Lower lobe of right lung (tissue), 2 donors: ENCODE results near the gene MRFAP1. TPM values are rescaled to one million over a fixed set of nuclear protein-coding genes. Genes with fewer than 3 reads are reported as not detected.
A peak's percentile ranks its signal among the peaks of the same experiment; 100 is the strongest.

Experiments used
- ATAC-seq, 2 donors: fragments of 200-7000 bp; cut with Tn5 transposase; one replicate each; pipeline ENCODE4 v1.9.1; 2020 to 2022; ENCODE audit warnings: mild to moderate bottlenecking in 2 of 2, moderate library complexity in 2 of 2
- DNase-seq: peaks from one replicate; pipeline ENCODE4 v3.0.0-alpha.2; 2020
- H3K27ac ChIP-seq: fragments of 200-600 bp; one replicate; pipeline ENCODE4 v1.8.0; 2022
- H3K27me3 ChIP-seq: fragments of 200-600 bp; one replicate; pipeline ENCODE4 v1.8.0; 2022; ENCODE audit warnings: low read depth
- H3K36me3 ChIP-seq: fragments of 200-600 bp; one replicate; pipeline ENCODE4 v1.8.0; 2022; ENCODE audit warnings: mild to moderate bottlenecking
- H3K4me1 ChIP-seq: fragments of 200-600 bp; one replicate; pipeline ENCODE4 v1.8.0; 2022
- H3K4me3 ChIP-seq: fragments of 200-600 bp; one replicate; pipeline ENCODE4 v1.8.0; 2022; ENCODE audit warnings: mild to moderate bottlenecking
- H3K9me3 ChIP-seq: fragments of 200-600 bp; one replicate; pipeline ENCODE4 v1.8.0; 2022
- CTCF ChIP-seq: fragments of 200-600 bp; IDR thresholded peaks from one replicate; pipeline ENCODE4 v1.8.0; 2022; ENCODE audit warnings: antibody characterized with exemption, mild to moderate bottlenecking
- intact Hi-C: fragments of 100-400 bp; cut with DNase I; formaldehyde crosslinking; loops from one replicate; pipeline ENCODE4 v1.11.0; 2022
- total RNA-seq: library from RNA; stranded (reverse); fragmentation: NEBNext Ultra II Directional; extraction: Animal tissue kit (Norgen Biotek cat#: 25700); gene quantifications from one replicate; pipeline ENCODE4 v1.2.1, GENCODE V29; 2021
- donor health status: DM: no; HTN: yes; CAD: no; lungs with severe emphysema.

The MRFAP1 gene
- total RNA-seq, 1 donor from 2014 or later: 211 TPM

GRCh38 chr4:6632125-6632524 lies 8.4 kb upstream of the MRFAP1 start:
- no peak for TF ChIP-seq CTCF
- Histone ChIP-seq H3K9me3 (no peaks in the 10 kb centered on the region), H3K27me3 (no peaks in the 10 kb centered on the region), H3K4me1 (no peaks in the 10 kb centered on the region), H3K27ac (no peak overlapping the region), H3K4me3 (no peak overlapping the region), H3K36me3 (no peaks in the 10 kb centered on the region)
- DNase-seq (no peak), ATAC-seq (no peak)
- intact Hi-C loops: no loop called here

DNA sequence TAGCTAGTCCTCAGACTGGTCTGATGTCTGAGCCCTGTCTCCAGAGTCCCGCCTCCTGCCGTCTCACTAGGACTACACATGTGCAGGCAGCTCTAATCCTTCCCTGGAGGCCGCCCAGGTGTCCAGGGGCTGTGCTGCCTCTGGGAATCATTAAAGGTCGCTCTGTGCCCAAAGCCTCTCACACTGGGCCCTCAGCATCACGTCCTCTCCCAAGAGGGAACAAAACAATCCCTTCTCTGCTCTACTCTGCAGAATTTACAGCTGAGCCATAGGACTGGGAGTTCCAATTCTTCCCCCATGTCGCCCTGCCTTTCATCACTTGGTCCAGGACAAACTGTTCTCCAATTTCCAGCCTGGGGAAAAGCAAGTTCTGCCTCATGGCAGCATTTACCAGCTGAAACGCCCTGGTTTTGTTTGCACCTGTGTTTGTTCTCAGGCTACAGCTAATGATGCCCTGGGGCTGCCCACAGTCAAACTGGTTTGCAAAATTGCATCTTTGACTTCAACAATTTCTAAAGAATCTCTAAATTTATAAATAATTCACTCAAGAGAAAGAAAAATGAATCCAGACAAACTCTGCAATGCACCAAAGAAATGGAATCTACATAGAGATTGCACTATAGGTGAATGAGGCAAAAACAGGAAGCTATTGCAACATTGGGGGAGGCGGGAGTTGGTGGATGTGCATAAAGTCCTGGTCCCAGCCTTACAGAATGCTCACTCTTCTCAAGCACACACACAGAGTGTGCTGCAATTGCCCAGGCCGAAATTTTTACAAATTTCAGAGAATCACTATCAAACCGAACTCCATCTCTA lies 7.2 kb upstream of the MRFAP1 start:
- Histone ChIP-seq H3K27me3 (no peaks in the 10 kb centered on the region), H3K36me3 (no peaks in the 10 kb centered on the region), H3K4me3 (no peak overlapping the region), H3K9me3 (no peaks in the 10 kb centered on the region), H3K4me1 (no peaks in the 10 kb centered on the region), H3K27ac (no peak overlapping the region)
- intact Hi-C loops: no loop called here
- TF ChIP-seq CTCF: no peak
- DNase-seq: no peak
- peak in 1 of 2 donors; percentile 54 for ATAC-seq

GRCh38 chr4:6634746-6635145 lies 5.7 kb upstream of the MRFAP1 start:
- H3K27me3 ChIP-seq: no peaks in the 10 kb centered on the region
- no peaks in the 10 kb centered on the region for H3K36me3 ChIP-seq
- intact Hi-C loops: no loop called here
- H3K27ac ChIP-seq: no peak overlapping the region
- TF ChIP-seq CTCF: no peak
- H3K9me3 ChIP-seq: no peaks in the 10 kb centered on the region
- H3K4me3 ChIP-seq: no peak overlapping the region
- no peak for ATAC-seq
- DNase-seq: no peak
- H3K4me1 ChIP-seq: no peaks in the 10 kb centered on the region

DNA sequence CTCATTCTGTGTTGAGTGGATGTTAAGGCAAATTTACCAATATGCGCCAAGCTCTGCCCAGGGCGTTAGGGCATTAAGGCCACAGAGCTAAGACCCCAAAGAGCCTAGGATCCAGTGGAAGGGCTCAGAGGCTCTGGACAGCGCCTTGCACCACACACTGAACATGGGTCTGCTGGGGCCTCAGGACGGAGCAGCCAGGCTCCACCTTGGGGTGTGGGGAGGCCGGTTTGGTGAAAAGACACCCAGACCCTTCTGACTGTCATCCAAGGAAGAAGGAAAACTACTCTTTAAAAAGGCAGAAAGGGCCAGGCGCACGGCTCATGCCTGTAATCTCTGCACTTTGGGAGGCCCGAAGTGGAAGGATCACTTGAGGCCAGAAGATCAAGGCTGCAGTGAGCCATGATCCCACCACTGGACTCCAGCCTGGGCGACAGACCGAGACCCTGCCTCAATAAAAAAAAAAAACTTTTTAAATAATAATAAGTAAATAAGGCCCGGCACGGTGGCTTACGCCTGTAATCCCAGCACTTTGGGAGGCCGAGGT lies 1.3 kb upstream of the MRFAP1 start:
- Histone ChIP-seq H3K9me3 (no peaks in the 10 kb centered on the region), H3K27ac (no peak overlapping the region), H3K4me1 (peaks cover 21% of the 10 kb centered on the region), H3K27me3 (no peaks in the 10 kb centered on the region), H3K4me3 (no peak overlapping the region), H3K36me3 (peaks cover 22% of the 10 kb centered on the region)
- ATAC-seq: no peak
- intact Hi-C loops: no loop called here
- TF ChIP-seq CTCF: no peak
- DNase-seq: no peak

DNA sequence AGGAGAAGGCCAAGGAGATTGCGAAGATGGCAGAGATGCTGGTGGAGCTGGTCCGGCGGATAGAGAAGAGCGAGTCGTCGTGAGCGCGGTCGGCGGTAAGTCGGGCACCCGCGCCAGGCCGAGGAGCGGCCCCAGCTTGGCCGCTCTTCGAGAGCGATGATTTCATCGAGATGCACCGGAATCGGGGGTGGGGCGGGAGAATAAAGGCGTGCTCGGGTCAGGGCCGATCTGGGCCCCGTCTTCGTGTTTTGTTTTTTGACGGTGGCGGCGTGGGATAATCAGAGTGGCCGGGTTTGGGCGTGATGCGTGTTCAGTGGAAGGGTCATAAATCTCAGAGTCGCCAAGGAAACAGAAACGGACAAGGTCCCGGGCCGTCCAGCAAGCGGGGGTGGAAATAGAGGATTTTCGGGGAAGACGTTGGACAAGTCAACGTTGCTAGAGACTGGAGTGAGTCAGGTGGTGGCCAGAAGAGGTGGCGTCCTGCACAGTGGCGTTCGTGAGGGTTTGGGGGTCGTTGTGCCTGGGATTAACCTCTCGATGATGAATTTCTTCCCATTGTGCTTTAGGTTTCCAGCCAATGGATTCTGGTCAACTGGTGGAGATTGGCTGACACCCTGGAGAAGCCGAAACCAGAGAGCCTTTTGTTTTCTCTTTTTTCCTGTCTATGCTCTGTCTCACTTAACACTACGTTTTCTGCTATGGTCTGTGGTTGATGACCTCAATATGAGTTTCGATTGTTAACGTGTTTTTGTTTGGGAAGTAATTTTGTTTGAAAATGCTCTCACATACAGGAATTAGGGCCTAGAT lies 882 bp downstream of the MRFAP1 start:
- H3K4me3 ChIP-seq: peak overlapping the region; percentile 92
- H3K27me3 ChIP-seq: no peaks in the 10 kb centered on the region
- H3K27ac ChIP-seq: peak overlapping the region; percentile 96
- H3K36me3 ChIP-seq: peaks cover 22% of the 10 kb centered on the region
- DNase-seq (peak; percentile 68), ATAC-seq (peak; percentile 75 to 81)
- intact Hi-C loops: no loop called here
- peaks cover 21% of the 10 kb centered on the region for H3K4me1 ChIP-seq
- no peak for TF ChIP-seq CTCF
- no peaks in the 10 kb centered on the region for H3K9me3 ChIP-seq
